ENCODE measurements around the gene TMEM140.

DNA sequence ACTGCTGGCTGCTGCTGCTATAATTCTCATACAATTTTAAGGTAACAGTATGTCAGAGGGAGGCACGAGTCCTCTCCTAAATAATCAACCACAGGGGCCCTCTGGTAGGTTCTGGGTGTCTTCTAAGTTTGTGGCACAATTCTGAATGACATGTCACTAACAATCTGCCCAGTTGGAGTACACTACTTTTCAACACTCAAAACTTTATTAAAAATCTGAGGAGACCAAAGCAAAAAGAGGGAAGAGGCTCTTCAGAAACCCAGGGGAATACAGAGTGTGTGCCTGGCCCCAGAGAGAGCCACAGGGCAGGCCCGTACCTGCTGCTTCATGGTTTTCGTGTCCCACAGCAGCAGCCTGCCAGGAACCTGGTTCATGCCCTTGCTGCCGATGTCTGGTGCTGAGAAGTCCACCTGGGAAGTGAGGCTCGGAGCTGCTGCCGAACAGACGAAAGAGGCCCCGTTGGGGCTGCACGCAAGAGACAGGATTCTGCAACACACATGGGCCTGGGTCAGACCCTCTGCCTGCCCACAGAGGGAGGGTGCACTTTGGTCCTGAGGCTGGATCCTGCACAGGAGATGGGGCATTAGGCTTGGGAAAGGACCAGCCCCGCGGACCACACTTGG, 45.2 kb downstream of the TMEM140 start:
- TF ChIP-seq TAF1 (IDR thresholded peaks at IDR 0.05; ENCODE audit: low read depth, low read length) (no peak), POLR2AphosphoS5 (IDR thresholded peaks at IDR 0.05; ENCODE audit: low read depth, low read length) (no peak), POLR2A (IDR thresholded peaks at IDR 0.05; ENCODE audit: low read depth, low read length) (no peak)
